Measurements from ENCODE around the gene GDI2. TPM values are rescaled to one million over a fixed set of nuclear protein-coding genes. Genes with fewer than 3 reads are reported as not detected.

GDI2 gene
- total RNA-seq, 4 donors from 2014 or later: 194 to 233 (median 210) TPM

GRCh38 chr10:5776881-5777197, 36.4 kb downstream of the GDI2 start:
- intact Hi-C loops (cut with DNase I): loop anchor here (5.0 kb wide), 1 partner anchor 35 kb away; the partner anchor contains the start of gene GDI2
- H3K36me3 ChIP-seq: peaks cover 0 to 33% (median 15%) of the 10 kb centered on the region in 4 donors
- 29% methylated on average over 3 of the region's 3 CpGs for WGBS

GRCh38 chr10:5776136-5776880, 36.9 kb downstream of the GDI2 start:
- WGBS: 25% methylated on average over 7 of the region's 7 CpGs
- Histone ChIP-seq H3K4me1 (peaks cover 28 to 39% (median 34%) of the 10 kb centered on the region in 4 donors), H3K36me3 (peaks cover 0 to 37% (median 14%) of the 10 kb centered on the region in 4 donors), H3K4me3 (peak overlapping the region in 2 of 4 donors; percentile 7 to 15), H3K27ac (replicated peaks in 1 of 4) (peak overlapping the region; percentile 58 to 72 (median 62)), H3K9me3 (no peaks in the 10 kb centered on the region), H3K27me3 (no peaks in the 10 kb centered on the region)
- TF ChIP-seq EP300 (IDR thresholded peaks at IDR 0.05) (no peak), POLR2AphosphoS5 (IDR thresholded peaks at IDR 0.05) (no peak)
- TF ChIP-seq, protein P1, sequence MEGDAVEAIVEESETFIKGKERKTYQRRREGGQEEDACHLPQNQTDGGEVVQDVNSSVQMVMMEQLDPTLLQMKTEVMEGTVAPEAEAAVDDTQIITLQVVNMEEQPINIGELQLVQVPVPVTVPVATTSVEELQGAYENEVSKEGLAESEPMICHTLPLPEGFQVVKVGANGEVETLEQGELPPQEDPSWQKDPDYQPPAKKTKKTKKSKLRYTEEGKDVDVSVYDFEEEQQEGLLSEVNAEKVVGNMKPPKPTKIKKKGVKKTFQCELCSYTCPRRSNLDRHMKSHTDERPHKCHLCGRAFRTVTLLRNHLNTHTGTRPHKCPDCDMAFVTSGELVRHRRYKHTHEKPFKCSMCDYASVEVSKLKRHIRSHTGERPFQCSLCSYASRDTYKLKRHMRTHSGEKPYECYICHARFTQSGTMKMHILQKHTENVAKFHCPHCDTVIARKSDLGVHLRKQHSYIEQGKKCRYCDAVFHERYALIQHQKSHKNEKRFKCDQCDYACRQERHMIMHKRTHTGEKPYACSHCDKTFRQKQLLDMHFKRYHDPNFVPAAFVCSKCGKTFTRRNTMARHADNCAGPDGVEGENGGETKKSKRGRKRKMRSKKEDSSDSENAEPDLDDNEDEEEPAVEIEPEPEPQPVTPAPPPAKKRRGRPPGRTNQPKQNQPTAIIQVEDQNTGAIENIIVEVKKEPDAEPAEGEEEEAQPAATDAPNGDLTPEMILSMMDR (IDR thresholded peaks at IDR 0.05): peak in 2 of 3 experiments; percentile 17 to 28
- intact Hi-C loops (cut with DNase I): loop anchor here (5.0 kb wide), 1 partner anchor 36 kb away; the partner anchor contains the start of gene GDI2
- no peak for DNase-seq (ENCODE audit: extremely low spot score)

More at GRCh38 chr10:5776881-5777197, 36.4 kb downstream of the GDI2 start:
- peak overlapping the region in 2 of 4 donors; percentile 7 to 15 for H3K4me3 ChIP-seq
- no peak for DNase-seq (ENCODE audit: extremely low spot score)
- H3K27me3 ChIP-seq: no peaks in the 10 kb centered on the region
- H3K4me1 ChIP-seq: peaks cover 28 to 39% (median 34%) of the 10 kb centered on the region in 4 donors
- peak overlapping the region; percentile 58 to 72 (median 62) for H3K27ac ChIP-seq (replicated peaks in 1 of 4)
- TF ChIP-seq POLR2A (IDR thresholded peaks at IDR 0.05; ENCODE audit: low read depth) (no peak), POLR2AphosphoS5 (IDR thresholded peaks at IDR 0.05) (no peak), EP300 (IDR thresholded peaks at IDR 0.05) (no peak)
- TF ChIP-seq, protein P1 (IDR thresholded peaks at IDR 0.05): no peak
- H3K9me3 ChIP-seq: no peaks in the 10 kb centered on the region

GRCh38 chr10:5775685-5776084, 37.5 kb downstream of the GDI2 start:
- DNase-seq (ENCODE audit: extremely low spot score): no peak
- peaks cover 0 to 38% (median 16%) of the 10 kb centered on the region in 4 donors for H3K36me3 ChIP-seq
- 79% methylated on average over 16 of the region's 16 CpGs for WGBS
- no peaks in the 10 kb centered on the region for H3K9me3 ChIP-seq
- peak overlapping the region; percentile 58 to 72 (median 62) for H3K27ac ChIP-seq (replicated peaks in 1 of 4)
- H3K4me3 ChIP-seq: peak overlapping the region in 2 of 4 donors; percentile 7 to 15
- TF ChIP-seq, protein P1 (IDR thresholded peaks at IDR 0.05): no peak
- TF ChIP-seq POLR2A (IDR thresholded peaks at IDR 0.05; ENCODE audit: low read depth) (no peak), POLR2AphosphoS5 (IDR thresholded peaks at IDR 0.05) (no peak), EP300 (IDR thresholded peaks at IDR 0.05) (no peak)
- H3K4me1 ChIP-seq: peaks cover 28 to 39% (median 34%) of the 10 kb centered on the region in 4 donors
- H3K27me3 ChIP-seq: no peaks in the 10 kb centered on the region
- intact Hi-C loops (cut with DNase I): loop anchor here (5.0 kb wide), 1 partner anchor 37 kb away; the partner anchor contains the start of gene GDI2

GRCh38 chr10:5774987-5775620, 38.1 kb downstream of the GDI2 start:
- Histone ChIP-seq H3K27ac (replicated peaks in 1 of 4) (peak overlapping the region; percentile 58 to 72 (median 62)), H3K36me3 (peaks cover 0 to 41% (median 21%) of the 10 kb centered on the region in 4 donors), H3K27me3 (no peaks in the 10 kb centered on the region), H3K9me3 (no peaks in the 10 kb centered on the region), H3K4me3 (no peak overlapping the region), H3K4me1 (peaks cover 28 to 39% (median 34%) of the 10 kb centered on the region in 4 donors)
- no peak for DNase-seq (ENCODE audit: extremely low spot score)
- WGBS: 92% methylated on average over 8 of the region's 8 CpGs
- intact Hi-C loops (cut with DNase I): loop anchor here (5.0 kb wide), 1 partner anchor 37 kb away; the partner anchor contains the start of gene GDI2
- TF ChIP-seq POLR2A (IDR thresholded peaks at IDR 0.05; ENCODE audit: low read depth) (no peak), EP300 (IDR thresholded peaks at IDR 0.05) (no peak), POLR2AphosphoS5 (IDR thresholded peaks at IDR 0.05) (no peak)
- TF ChIP-seq, protein P1 (IDR thresholded peaks at IDR 0.05): no peak

All from esophagus muscularis mucosa (tissue), 4 donors.